ENCODE results near the gene OR52A1.

OR52A1 gene

GRCh38 chr11:5131584-5132335, 22.8 kb downstream of the OR52A1 start:
- no peak for DNase-seq

GRCh38 chr11:5129457-5129877, 25.1 kb downstream of the OR52A1 start:
- no peak for DNase-seq

- DNase-seq = no peak
Observed at GRCh38 chr11:5124891-5125620, 29.5 kb downstream of the OR52A1 start.

- DNase-seq = peak; percentile 54 to 58
Observed at GRCh38 chr11:5123802-5124521, 30.6 kb downstream of the OR52A1 start.

GRCh38 chr11:5118893-5119292, 35.7 kb downstream of the OR52A1 start:
- DNase-seq = no peak

- no peak for DNase-seq
Observed at GRCh38 chr11:5117588-5117987, 37.0 kb downstream of the OR52A1 start.

- no peak for DNase-seq
Observed at GRCh38 chr11:5115339-5115738, 39.2 kb downstream of the OR52A1 start.

- DNase-seq = no peak
Observed at GRCh38 chr11:5107285-5107684, 47.3 kb downstream of the OR52A1 start.

GRCh38 chr11:5103066-5103465, 51.5 kb downstream of the OR52A1 start:
- no peak for DNase-seq

GRCh38 chr11:5102246-5102645, 52.3 kb downstream of the OR52A1 start:
- no peak for DNase-seq

GRCh38 chr11:5096011-5096410, 58.5 kb downstream of the OR52A1 start:
- no peak for DNase-seq
